ENCODE results near the gene FOXK2.

The FOXK2 gene

GRCh38 chr17:82611140-82612058, 91.9 kb downstream of the FOXK2 start:
- DNase-seq, result no peak

DNA sequence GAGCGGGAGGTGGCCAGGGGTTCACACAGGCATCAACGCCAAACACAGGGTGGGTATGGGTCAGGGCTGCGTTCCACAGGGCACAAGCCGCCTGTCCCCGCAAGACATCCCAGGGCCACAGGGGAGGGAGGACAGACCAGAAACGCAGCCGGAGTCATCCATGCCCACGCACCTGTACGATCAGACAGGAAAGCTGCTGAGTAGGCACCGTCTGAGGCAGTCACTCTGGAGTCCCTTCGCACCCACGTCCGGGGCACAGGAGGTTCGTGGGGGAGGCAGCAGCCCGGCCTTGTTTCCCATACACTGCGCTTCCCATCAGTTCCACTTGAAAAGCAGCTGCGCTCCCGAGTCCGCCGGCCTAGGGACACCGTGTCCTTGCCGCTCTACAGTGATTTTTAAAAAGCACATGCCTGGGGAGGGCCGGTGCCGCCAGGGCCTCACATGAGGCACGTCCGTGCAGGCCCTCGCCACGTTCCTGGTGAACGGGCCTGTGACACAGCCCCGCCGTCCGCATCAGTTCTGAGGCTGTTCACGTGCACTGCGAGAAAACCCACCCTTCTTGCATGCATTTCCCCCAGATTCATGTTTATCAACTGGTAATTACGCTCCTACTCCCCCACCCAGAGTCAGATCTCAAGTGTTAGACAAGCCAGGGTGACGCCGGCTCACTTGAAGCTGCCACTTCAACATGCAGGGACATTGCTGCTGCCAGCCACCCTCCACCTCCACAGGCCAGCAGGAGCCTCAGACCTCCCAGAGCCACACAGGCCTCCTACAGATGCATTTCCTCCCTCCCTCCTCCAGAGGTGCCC, 94.0 kb downstream of the FOXK2 start:
- no peak for DNase-seq

- no peak for DNase-seq
These were observed 94.6 kb downstream of the FOXK2 start for GRCh38 chr17:82614095-82614631.

DNA sequence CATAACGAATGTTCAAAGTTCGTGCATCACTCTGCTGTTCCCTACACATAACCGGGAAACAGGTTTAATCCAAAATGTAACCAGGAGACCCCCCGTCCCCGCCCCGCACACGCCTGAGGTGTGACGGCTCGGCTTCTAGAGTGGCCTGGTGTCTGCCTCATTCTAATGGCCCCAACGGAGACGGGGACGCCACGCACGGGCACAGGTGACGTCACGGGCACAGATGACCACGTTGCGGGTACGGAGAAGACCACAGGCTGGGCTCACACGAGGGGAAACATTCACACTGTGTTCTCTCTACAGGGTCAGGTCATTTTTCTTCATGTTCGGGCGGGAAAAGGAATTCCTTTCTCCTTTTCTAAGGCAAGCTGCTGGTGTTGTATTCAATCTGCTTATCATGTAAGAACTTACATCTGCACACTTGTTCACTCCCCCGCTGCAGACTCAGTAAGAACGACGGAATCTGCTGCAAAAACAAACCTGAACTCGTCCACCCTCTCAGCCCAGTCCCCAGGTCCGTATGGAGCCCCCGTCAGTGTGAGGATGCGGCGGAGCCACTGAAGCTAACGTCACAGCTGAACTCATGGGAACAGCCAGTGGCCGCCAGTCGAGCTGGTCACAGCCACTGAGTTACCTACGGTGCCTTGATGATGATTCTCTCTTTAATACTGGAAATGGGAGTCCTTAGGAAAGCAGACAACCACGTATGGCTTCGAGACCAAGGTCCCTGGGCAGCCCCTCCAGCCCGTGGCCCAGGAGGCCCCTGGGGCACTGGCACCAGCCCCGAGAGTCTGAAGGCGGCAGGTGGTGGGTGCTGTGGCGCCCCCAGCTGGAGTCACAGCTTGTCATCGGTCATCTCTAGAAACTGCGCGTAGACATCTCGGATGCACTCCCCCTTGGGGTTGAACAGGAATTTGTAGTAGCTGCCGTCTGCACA, 95.8 kb downstream of the FOXK2 start:
- no peak for DNase-seq

- DNase-seq, result no peak
These were observed 96.6 kb downstream of the FOXK2 start for GRCh38 chr17:82616021-82616711.

DNA sequence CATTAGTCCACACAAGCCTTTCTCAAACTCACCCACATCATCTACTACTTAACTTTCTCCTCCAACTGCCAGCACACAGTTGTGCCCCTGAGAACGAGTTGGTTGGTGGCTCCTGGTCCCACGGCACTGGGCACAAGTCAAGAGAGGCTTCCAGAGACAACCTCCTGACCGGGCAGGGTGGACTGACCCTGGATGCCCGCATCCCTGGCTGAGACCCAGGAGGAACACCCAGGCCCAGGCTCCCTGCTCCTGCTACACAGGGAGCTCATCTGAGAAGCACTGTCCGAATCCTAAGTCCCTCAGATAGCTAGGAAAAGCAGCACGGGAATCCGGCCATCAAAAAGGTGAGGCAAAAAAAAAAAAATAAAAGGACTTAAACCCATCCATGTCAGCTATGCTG, 99.7 kb downstream of the FOXK2 start:
- no peak for DNase-seq

DNA sequence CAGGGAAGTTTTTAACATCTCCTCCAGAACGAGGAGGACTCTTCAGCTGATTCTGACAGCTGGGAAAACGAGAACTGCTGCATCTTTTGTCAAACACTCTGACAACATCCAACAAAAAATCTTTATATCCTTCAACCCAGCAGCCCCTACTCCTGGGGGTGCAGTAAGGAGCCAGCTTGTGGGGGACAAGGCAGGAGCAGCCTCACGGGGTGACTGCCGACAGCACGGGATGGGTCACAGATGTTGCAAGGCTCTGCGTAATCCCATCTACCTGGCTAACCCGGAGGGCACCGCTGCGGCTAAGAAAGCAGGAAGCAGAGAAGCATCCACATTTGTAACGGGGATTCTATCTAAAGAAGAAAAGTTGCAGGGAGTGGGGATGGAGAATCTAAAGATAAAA, 100.1 kb downstream of the FOXK2 start:
- DNase-seq, result no peak

GRCh38 chr17:82623707-82624106, 104.2 kb downstream of the FOXK2 start:
- DNase-seq, result no peak

- DNase-seq, result no peak
These were observed 107.9 kb downstream of the FOXK2 start for GRCh38 chr17:82627405-82627804.

DNA sequence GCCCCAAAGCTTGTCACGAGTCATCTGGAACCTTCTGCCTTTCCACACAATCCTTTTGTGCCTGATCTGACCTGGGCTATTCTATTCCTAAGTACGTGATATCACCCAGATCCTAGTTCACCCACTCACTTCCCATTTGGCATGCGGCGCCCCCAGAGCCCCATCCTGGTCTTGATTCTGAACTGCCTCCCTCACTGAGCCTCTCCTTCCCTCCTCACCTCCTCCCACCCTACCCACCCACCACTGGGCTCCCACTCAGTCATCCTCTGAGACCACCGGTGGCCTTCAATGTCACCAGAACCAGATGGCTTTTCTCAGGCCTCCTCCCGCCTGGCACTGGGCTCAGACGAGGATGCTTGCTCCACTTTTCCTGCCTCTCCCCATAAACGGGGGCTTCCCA, 110.2 kb downstream of the FOXK2 start:
- DNase-seq, result no peak

- DNase-seq, result no peak
These were observed 110.7 kb downstream of the FOXK2 start for GRCh38 chr17:82630212-82630611.

DNA sequence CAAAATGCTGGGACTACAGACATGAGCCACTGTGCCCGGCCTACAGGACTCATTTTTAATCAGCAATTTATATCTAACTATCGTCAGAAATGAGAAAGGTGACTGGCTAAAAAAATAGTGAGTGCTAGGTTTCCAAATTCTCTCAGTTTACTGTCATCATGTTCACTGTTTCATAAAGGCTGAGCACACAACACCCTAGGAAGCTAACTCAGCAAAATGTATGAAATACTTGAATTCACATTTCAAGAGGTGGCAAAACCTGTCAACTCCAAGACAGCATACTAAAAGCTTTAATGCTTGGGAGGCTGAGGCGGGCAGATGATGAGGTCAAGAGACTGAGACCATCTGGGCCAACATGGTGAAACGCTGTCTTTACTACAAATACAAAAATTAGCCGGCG, 112.0 kb downstream of the FOXK2 start:
- no peak for DNase-seq

DNA sequence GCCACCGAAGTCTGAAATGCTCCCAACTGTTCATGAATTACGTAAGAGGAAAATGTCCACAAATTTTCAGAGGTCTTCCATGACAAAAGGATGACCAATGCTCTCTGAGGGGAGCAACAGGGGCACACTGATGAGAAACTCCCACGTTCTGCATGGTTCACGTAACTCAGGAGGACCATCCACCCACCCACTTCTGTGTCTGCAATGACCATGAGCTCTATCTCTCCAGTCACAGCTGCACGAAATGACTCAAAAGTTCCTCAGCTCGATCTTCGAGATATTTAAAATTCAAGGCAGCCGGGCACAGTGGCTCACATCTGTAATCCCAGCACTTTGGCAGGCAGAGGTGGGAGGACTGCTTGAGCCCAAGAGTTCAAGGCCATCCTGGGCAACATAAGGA, 112.9 kb downstream of the FOXK2 start:
- DNase-seq, result no peak

DNA sequence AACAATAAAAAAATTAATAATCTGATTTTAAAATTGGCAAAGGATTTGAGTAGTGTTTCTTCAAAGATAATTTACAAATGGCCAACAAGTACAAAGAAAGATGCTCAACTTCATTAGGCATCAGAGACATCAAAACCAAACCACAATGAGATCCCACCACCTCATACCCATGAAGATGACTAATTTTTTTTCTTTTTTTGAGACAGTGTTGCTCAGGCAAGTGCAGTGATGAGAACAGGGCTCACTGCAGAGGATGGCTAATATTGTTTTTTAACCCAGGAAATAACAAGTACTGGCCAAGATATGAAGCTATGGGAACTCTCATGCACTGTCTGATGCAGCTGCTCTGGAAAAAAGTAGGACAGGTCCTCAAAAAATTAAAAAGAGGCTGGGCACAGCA, 113.8 kb downstream of the FOXK2 start:
- DNase-seq, result no peak

GRCh38 chr17:82636626-82637598, 117.4 kb downstream of the FOXK2 start:
- no peak for DNase-seq

DNA sequence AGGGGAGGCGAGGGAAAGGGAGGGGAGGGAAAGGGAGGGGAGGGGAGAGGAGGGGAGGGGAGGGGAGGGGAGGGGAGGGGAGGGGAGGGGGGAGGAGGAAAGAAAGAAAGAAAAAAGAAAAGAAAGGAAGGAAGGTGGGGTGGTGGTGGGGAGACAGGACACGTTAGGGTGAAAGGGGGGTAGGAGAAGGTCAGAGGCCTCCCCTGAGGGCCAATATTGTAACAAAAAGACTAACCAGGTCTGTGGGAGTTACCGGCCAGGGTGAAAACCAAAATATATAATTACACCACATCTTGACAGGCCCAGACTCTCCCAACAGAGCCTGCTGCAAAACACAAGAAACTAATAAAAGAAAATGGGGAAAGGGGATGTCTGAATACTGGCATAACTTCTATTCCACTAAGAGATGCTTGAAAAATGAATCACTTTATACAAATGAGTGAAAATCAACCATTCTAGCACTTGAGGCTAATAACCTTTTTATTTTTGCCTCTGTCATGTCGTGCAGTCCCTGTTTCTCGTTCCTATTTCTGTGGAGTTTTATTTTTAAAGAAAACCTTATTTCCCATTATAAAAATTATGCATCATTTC, 118.7 kb downstream of the FOXK2 start:
- DNase-seq, result no peak

- DNase-seq, result no peak
These were observed 120.1 kb downstream of the FOXK2 start for GRCh38 chr17:82639628-82640027.

GRCh38 chr17:82640036-82640435, 120.5 kb downstream of the FOXK2 start:
- DNase-seq, result peak in 1 of 2 donors; percentile 12

DNA sequence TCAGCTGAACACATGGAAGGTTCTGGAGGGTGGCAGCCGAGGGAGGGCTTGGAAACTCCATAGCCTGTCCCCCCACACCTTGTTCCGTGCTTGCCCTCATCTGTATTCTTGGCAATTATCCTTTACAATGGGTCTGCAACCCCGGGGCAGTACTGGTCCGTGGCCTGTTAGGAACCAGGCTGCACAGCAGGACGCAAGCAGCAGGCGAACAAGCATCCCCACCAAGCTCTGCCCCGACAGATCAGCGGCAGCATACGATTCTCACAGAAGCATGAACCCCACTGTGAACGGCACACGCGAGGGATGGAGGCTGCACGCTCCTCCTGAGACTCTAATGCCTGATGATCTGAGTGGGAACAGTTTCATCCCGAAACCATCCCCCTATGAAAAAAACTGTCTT, 122.5 kb downstream of the FOXK2 start:
- DNase-seq, result no peak

GRCh38 chr17:82644148-82644547, 124.6 kb downstream of the FOXK2 start:
- DNase-seq, result no peak

Measured in bone marrow (tissue), 2 donors.